Measurements from ENCODE around the gene SORCS2.

SORCS2 gene

GRCh38 chr4:7537853-7538400, 345.6 kb downstream of the SORCS2 start:
- no peak for DNase-seq (ENCODE audit: low spot score)
- no peaks in the 10 kb centered on the region for H3K4me1 Mint-ChIP-seq (ENCODE audit: low read depth)
- no peak overlapping the region for H3K4me3 Mint-ChIP-seq
- no peak overlapping the region for H3K27ac Mint-ChIP-seq
- no peaks in the 10 kb centered on the region for H3K27me3 Mint-ChIP-seq (ENCODE audit: low read depth)
- no peaks in the 10 kb centered on the region for H3K36me3 Mint-ChIP-seq (ENCODE audit: low read depth)
- H3K9me3 Mint-ChIP-seq, result no peaks in the 10 kb centered on the region

DNA sequence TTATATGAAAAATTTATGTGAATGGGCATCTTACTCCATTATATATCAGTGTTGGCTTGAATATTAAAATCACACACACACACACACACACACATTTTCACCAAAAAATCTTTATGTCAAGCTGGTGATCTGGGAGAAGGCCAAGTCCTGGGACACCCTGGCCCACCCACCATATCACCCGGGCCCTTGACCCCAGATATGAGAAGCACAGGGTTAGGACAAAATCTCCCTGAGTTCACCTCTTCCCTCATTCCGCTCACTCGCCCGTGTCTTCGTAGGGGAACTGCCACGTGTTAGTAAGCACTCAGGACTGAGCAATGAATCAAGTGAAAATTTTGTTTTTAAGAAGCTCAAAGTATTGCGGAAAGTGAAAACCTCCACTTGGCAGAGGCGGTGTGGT, 346.2 kb downstream of the SORCS2 start:
- H3K36me3 Mint-ChIP-seq (ENCODE audit: low read depth), result no peaks in the 10 kb centered on the region
- H3K9me3 Mint-ChIP-seq, result no peaks in the 10 kb centered on the region
- no peak overlapping the region for H3K4me3 Mint-ChIP-seq
- H3K4me1 Mint-ChIP-seq (ENCODE audit: low read depth), result no peaks in the 10 kb centered on the region
- no peak overlapping the region for H3K27ac Mint-ChIP-seq
- H3K27me3 Mint-ChIP-seq (ENCODE audit: low read depth), result no peaks in the 10 kb centered on the region
- DNase-seq (ENCODE audit: low spot score), result no peak

DNA sequence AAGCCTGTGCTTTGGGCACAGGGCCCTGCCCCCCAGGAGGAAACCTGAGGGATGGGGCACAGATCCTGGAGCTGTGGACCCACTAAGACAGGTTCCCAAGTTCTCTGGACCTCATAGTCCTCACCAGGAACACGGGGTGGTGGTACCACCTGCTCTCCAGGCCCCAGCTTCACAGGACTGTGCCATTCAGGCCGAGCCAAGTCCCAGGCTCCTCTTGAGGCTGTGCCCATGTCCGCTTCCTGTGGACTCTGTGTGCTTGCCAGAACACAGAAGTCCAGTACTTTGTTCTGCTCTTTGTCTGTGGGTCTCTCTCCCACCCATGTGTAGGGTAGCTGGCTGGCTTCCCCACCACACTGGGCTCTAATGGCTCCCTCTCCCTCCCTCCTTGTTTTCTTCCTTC, 346.8 kb downstream of the SORCS2 start:
- no peaks in the 10 kb centered on the region for H3K4me1 Mint-ChIP-seq (ENCODE audit: low read depth)
- H3K4me3 Mint-ChIP-seq, result no peak overlapping the region
- peak overlapping the region; percentile 63 for H3K27ac Mint-ChIP-seq
- no peaks in the 10 kb centered on the region for H3K36me3 Mint-ChIP-seq (ENCODE audit: low read depth)
- peaks cover 4% of the 10 kb centered on the region for H3K9me3 Mint-ChIP-seq
- no peak for DNase-seq (ENCODE audit: low spot score)
- no peaks in the 10 kb centered on the region for H3K27me3 Mint-ChIP-seq (ENCODE audit: low read depth)

DNA sequence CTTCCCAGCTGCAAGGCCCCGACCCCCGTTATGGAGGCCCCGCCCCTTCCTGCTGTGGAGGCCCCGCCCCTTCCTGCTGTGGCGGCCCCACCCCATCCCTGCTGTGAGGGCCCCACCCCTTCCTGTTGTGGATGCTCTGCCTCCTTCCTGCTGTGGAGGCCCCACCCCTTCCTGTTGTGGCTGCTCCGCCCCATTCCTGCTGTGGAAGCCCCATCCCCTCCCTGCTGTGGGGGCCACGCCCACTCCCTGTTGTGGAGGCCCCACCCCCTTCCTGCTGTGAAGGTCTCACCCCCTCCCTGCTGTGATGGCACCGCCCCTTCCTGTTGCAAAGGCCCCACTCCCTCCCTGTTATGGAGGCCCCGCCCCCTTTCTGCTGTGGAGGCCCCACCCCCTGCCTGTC, 347.3 kb downstream of the SORCS2 start:
- H3K36me3 Mint-ChIP-seq (ENCODE audit: low read depth), result no peaks in the 10 kb centered on the region
- peak; percentile 10 for DNase-seq (ENCODE audit: low spot score)
- no peak overlapping the region for H3K4me3 Mint-ChIP-seq
- H3K27ac Mint-ChIP-seq, result peak overlapping the region; percentile 63
- no peaks in the 10 kb centered on the region for H3K27me3 Mint-ChIP-seq (ENCODE audit: low read depth)
- peaks cover 4% of the 10 kb centered on the region for H3K9me3 Mint-ChIP-seq
- no peaks in the 10 kb centered on the region for H3K4me1 Mint-ChIP-seq (ENCODE audit: low read depth)

DNA sequence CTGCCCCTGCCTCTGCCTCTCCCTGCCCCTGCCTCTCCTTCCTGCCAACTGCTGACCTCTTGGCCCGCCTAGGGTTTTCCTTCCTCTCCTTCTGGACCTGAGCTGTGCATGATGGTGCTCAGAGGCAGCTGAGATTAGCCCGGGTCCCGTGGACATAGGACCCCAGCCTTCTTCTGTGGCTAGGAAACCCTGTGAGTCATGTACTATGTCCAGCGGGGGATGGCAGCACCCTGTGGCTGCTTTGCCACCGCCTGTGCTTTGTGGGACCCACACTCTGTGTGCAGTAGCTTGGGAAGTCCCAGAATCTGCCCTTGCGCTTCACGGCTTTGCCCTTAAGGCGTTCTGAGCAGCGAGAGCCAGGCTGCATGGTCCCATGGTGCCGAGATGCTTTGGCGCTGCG, 347.9 kb downstream of the SORCS2 start:
- peaks cover 4% of the 10 kb centered on the region for H3K9me3 Mint-ChIP-seq
- no peak overlapping the region for H3K27ac Mint-ChIP-seq
- no peaks in the 10 kb centered on the region for H3K4me1 Mint-ChIP-seq (ENCODE audit: low read depth)
- H3K27me3 Mint-ChIP-seq (ENCODE audit: low read depth), result no peaks in the 10 kb centered on the region
- H3K4me3 Mint-ChIP-seq, result no peak overlapping the region
- DNase-seq (ENCODE audit: low spot score), result no peak
- no peaks in the 10 kb centered on the region for H3K36me3 Mint-ChIP-seq (ENCODE audit: low read depth)

- Mint-ChIP-seq H3K27ac (no peak overlapping the region), H3K4me3 (no peak overlapping the region), H3K4me1 (ENCODE audit: low read depth) (no peaks in the 10 kb centered on the region), H3K27me3 (ENCODE audit: low read depth) (no peaks in the 10 kb centered on the region), H3K9me3 (peaks cover 4% of the 10 kb centered on the region), H3K36me3 (ENCODE audit: low read depth) (no peaks in the 10 kb centered on the region)
- DNase-seq (ENCODE audit: low spot score), result no peak
Measured at GRCh38 chr4:7540654-7541413, 348.5 kb downstream of the SORCS2 start.

DNA sequence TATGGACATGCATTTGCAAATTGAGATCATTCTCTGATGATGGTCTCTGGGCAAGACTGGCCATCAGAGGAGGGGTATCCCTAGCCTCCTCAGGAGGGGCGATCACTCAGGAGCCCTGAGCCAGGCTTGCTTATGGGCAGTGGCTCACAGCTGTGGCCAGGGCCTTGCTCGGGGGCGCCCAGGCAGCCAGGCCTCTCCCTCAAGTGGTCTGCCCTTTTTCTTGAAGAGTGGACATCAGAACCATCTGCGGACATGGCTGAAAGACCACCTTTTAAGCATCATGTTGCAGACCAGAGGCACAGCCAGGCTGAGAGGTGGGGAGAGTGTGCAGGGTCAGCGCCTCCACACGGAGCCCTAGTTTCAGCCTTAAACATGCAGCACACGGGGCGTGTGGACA, 349.1 kb downstream of the SORCS2 start:
- Mint-ChIP-seq H3K27me3 (ENCODE audit: low read depth) (no peaks in the 10 kb centered on the region), H3K9me3 (peaks cover 4% of the 10 kb centered on the region), H3K27ac (no peak overlapping the region), H3K4me3 (no peak overlapping the region), H3K4me1 (ENCODE audit: low read depth) (no peaks in the 10 kb centered on the region), H3K36me3 (ENCODE audit: low read depth) (no peaks in the 10 kb centered on the region)
- DNase-seq (ENCODE audit: low spot score), result no peak

GRCh38 chr4:7542781-7543180, 350.4 kb downstream of the SORCS2 start:
- Mint-ChIP-seq H3K27ac (no peak overlapping the region), H3K27me3 (ENCODE audit: low read depth) (no peaks in the 10 kb centered on the region), H3K36me3 (ENCODE audit: low read depth) (no peaks in the 10 kb centered on the region), H3K4me1 (ENCODE audit: low read depth) (no peaks in the 10 kb centered on the region), H3K9me3 (peaks cover 4% of the 10 kb centered on the region), H3K4me3 (no peak overlapping the region)
- DNase-seq (ENCODE audit: low spot score), result no peak

DNA sequence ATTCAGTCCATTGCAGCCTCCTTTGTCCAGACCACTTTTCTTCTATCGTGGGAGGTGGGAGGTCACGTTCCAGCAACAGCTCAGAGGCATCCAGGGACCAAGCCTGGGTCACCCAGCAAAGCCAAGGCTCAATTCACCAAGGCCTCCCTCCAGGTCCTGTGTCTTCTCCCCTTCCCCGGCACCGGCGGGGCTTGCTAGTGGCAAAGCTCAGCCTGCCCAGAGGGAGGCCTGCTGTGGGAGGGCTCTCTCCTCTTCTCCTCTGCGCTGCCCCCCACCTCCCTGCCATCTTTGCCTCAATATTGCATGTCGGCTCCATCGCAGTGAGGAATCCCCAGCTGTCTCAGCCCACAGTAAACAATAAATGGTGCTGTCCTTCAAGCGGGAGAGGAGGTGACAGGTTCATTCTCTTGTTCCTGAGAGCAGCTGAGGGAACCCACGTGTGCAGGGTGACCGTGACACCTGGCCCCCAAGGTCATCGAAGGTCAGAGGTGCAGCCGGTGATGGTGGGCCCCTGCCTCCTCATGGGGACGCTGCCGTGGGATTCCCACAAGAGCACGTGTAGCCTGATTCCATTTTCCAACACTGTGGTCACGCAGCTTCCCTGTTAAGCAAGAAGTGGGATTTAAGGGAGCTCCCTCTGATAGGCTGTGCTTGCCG, 353.9 kb downstream of the SORCS2 start:
- H3K27ac Mint-ChIP-seq, result no peak overlapping the region
- no peaks in the 10 kb centered on the region for H3K36me3 Mint-ChIP-seq (ENCODE audit: low read depth)
- H3K4me1 Mint-ChIP-seq (ENCODE audit: low read depth), result no peaks in the 10 kb centered on the region
- no peak overlapping the region for H3K4me3 Mint-ChIP-seq
- no peak for DNase-seq (ENCODE audit: low spot score)
- H3K27me3 Mint-ChIP-seq (ENCODE audit: low read depth), result no peaks in the 10 kb centered on the region
- H3K9me3 Mint-ChIP-seq, result peaks cover 8% of the 10 kb centered on the region

DNA sequence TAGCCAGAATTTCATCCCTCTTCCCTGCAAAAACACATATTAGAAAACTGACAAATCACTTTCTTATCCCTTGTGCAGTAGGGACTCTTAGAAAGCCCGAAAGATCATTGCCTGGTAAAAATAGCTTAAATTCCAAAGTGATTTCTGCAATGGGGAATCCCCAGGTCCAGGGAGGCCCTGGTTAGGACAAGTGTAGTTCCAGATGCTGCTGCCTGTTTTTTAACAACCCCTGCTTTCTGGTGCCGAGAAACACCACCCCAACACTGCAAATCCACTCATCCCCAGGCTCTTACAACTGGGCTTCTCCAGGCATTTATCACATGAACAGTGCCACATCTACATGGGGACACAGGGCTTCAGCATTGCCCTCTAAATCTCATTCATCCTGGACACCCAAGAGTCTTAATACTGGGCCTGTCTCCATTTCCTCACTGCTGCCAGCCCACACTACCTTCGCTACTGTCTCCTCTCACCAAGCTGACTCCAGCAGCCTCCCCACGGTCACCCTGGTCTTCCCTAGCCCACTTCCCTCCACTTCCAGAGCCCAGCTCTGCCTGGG, 354.6 kb downstream of the SORCS2 start:
- Mint-ChIP-seq H3K4me1 (ENCODE audit: low read depth) (no peaks in the 10 kb centered on the region), H3K4me3 (no peak overlapping the region), H3K27ac (no peak overlapping the region), H3K27me3 (ENCODE audit: low read depth) (no peaks in the 10 kb centered on the region), H3K36me3 (ENCODE audit: low read depth) (no peaks in the 10 kb centered on the region), H3K9me3 (peaks cover 9% of the 10 kb centered on the region)
- DNase-seq (ENCODE audit: low spot score), result no peak

- no peak for DNase-seq (ENCODE audit: low spot score)
- Mint-ChIP-seq H3K4me3 (no peak overlapping the region), H3K36me3 (ENCODE audit: low read depth) (no peaks in the 10 kb centered on the region), H3K9me3 (peaks cover 10% of the 10 kb centered on the region), H3K27ac (no peak overlapping the region), H3K4me1 (ENCODE audit: low read depth) (no peaks in the 10 kb centered on the region), H3K27me3 (ENCODE audit: low read depth) (no peaks in the 10 kb centered on the region)
Measured at GRCh38 chr4:7547368-7548040, 355.2 kb downstream of the SORCS2 start.

DNA sequence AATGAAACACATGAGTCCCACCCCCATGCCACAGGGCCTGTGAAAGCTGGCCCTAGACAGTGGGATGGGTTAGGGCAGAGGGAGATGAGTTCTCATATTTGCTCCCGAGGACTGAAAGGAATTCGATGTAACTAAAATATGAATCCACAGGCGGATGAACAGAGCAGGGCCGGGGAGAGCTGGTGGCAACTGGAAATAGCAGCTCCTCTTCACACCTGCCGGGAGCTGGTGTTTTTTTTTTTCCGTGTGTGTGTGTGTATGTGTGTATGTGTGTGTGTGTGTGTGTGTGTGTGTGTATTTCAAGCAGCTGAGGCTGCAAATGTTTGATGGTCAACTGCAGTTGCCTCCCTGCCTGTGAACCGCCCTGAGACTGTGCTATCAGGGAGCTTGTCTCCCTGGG, 357.5 kb downstream of the SORCS2 start:
- Mint-ChIP-seq H3K27ac (no peak overlapping the region), H3K27me3 (ENCODE audit: low read depth) (no peaks in the 10 kb centered on the region), H3K4me3 (no peak overlapping the region), H3K36me3 (ENCODE audit: low read depth) (no peaks in the 10 kb centered on the region), H3K9me3 (peaks cover 28% of the 10 kb centered on the region), H3K4me1 (ENCODE audit: low read depth) (no peaks in the 10 kb centered on the region)
- DNase-seq (ENCODE audit: low spot score), result no peak

- H3K4me3 Mint-ChIP-seq, result no peak overlapping the region
- H3K4me1 Mint-ChIP-seq (ENCODE audit: low read depth), result no peaks in the 10 kb centered on the region
- H3K27ac Mint-ChIP-seq, result no peak overlapping the region
- H3K9me3 Mint-ChIP-seq, result peaks cover 49% of the 10 kb centered on the region
- H3K36me3 Mint-ChIP-seq (ENCODE audit: low read depth), result no peaks in the 10 kb centered on the region
- no peak for DNase-seq (ENCODE audit: low spot score)
- no peaks in the 10 kb centered on the region for H3K27me3 Mint-ChIP-seq (ENCODE audit: low read depth)
Measured at GRCh38 chr4:7552466-7552865, 360.1 kb downstream of the SORCS2 start.

DNA sequence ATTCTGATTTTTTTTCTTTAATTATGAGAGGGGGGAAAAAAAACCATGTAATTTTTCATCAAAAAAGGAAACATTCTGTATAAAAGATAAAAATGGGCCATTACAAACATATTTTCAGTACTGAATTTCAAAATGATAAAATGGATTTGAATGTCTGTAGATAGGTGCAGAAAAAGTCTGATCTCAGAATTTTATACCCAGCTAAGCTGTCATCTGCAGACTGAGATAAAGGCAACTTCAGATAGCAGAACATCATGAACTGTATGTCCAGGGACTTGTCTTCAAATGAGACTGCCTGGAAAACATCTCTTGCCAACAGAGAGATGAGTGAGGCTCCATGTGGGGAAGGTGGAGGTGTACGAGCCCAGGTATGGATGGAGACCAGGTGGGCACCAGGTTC, 360.9 kb downstream of the SORCS2 start:
- H3K36me3 Mint-ChIP-seq (ENCODE audit: low read depth), result no peaks in the 10 kb centered on the region
- H3K4me3 Mint-ChIP-seq, result no peak overlapping the region
- no peaks in the 10 kb centered on the region for H3K27me3 Mint-ChIP-seq (ENCODE audit: low read depth)
- DNase-seq (ENCODE audit: low spot score), result no peak
- no peak overlapping the region for H3K27ac Mint-ChIP-seq
- H3K9me3 Mint-ChIP-seq, result peaks cover 53% of the 10 kb centered on the region
- H3K4me1 Mint-ChIP-seq (ENCODE audit: low read depth), result no peaks in the 10 kb centered on the region
